Cardiac muscle cell (in vitro differentiated cells and primary cell): ENCODE measurements around the gene GTPBP6. TPM values are rescaled to one million over a fixed set of nuclear protein-coding genes. Genes with fewer than 3 reads are reported as not detected.
"Not testable (repeated sequence)": the region's sequence is repeated elsewhere in the genome, so short reads cannot be mapped to it uniquely, and the experiment has no call there.

Source experiments
- DNase-seq, 2 donors: peaks; one replicate each; pipeline versions ENCODE4 v3.0.0 to v3.0.0-alpha.2; 2010 to 2017; ENCODE audit warnings: low read depth in 1 of 2, low spot score in 1 of 2
- H3K27ac ChIP-seq: fragments of 200-600 bp; sonication (generic); 2 replicates; pipeline ENCODE4 v1.5.1; 2016
- H3K27me3 ChIP-seq: fragments of 200-600 bp; sonication (generic); 2 replicates; pipeline ENCODE4 v1.6.0; 2016; ENCODE audit warnings: control low read depth
- H3K36me3 ChIP-seq: fragments of 200-600 bp; sonication (generic); 2 replicates; pipeline ENCODE4 v1.5.1; 2016; ENCODE audit warnings: control low read depth
- H3K4me1 ChIP-seq: fragments of 200-600 bp; sonication (generic); 2 replicates; pipeline ENCODE4 v1.8.1; 2017; ENCODE audit warnings: low read depth, mild to moderate bottlenecking, mixed run types
- H3K4me3 ChIP-seq: fragments of 200-600 bp; sonication (generic); 2 replicates; pipeline ENCODE4 v1.5.1; 2016; ENCODE audit warnings: mild to moderate bottlenecking
- H3K9me3 ChIP-seq: fragments of 200-600 bp; sonication (generic); 2 replicates; pipeline ENCODE4 v1.5.1; 2017; ENCODE audit warnings: low read depth, mild to moderate bottlenecking, control low read depth
- CTCF ChIP-seq: IDR thresholded peaks from 2 replicates; pipeline ENCODE4 v1.5.1; 2012; ENCODE audit warnings: low read depth, mild to moderate bottlenecking, low read length
- polyA plus RNA-seq: library from polyadenylated mRNA; unstranded; fragments of >200 nt; fragmentation: Nextera tagmentation; extraction: Ambion mirVana; gene quantifications from 2 replicates; pipeline ENCODE4 v1.2.1, GENCODE V29; 2016
- total RNA-seq: library from RNA; depleted of rRNA; stranded (reverse); fragments of >200 nt; gene quantifications from 2 replicates; pipeline ENCODE4 v1.2.3, GENCODE V29; 2016

GTPBP6 gene
- total and polyA plus RNA-seq, 2 experiments from 2014 or later = 59.2 to 60.9 TPM

- no peak for TF ChIP-seq CTCF
- no peak for DNase-seq
Observed at GRCh38 chrX:307261-308111, 11.1 kb downstream of the GTPBP6 start.

GRCh38 chrX:306614-307251 is 11.9 kb downstream of the GTPBP6 start:
- not testable (repeated sequence) for H3K27me3 ChIP-seq, H3K9me3 ChIP-seq, H3K4me3 ChIP-seq, H3K4me1 ChIP-seq, DNase-seq, H3K27ac ChIP-seq
- H3K36me3 ChIP-seq = peaks cover 33% of the 10 kb centered on the region

More at GRCh38 chrX:307261-308111, 11.1 kb downstream of the GTPBP6 start:
- H3K4me3 ChIP-seq = no peak overlapping the region
- H3K36me3 ChIP-seq = peaks cover 37% of the 10 kb centered on the region
- H3K27ac ChIP-seq = no peak overlapping the region
- H3K4me1 ChIP-seq = no peaks in the 10 kb centered on the region
- no peaks in the 10 kb centered on the region for H3K9me3 ChIP-seq
- no peaks in the 10 kb centered on the region for H3K27me3 ChIP-seq

- H3K9me3 ChIP-seq, DNase-seq, H3K4me1 ChIP-seq, H3K27ac ChIP-seq, H3K4me3 ChIP-seq, H3K27me3 ChIP-seq: not testable (repeated sequence)
- peaks cover 25% of the 10 kb centered on the region for H3K36me3 ChIP-seq
Observed at GRCh38 chrX:305781-306613, 12.6 kb downstream of the GTPBP6 start.

DNA sequence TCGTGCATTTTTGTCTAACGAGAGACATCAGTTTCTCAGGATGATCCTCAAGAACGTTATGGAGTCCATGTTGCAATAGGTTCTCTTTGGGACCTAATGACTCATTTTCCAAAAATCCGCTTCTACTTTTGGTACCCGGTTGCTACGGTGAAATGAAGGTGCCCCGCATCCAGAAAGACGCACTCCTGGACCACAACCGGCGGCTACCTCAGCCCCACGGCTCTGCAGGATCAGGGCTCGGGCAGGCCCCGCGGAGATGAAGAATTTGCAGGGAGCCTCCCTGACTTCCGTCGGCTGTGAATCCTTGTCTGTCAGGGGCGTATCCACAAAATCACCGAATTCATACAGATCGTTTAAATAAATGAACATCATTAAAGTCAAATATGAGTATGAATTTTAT is 15.6 kb downstream of the GTPBP6 start:
- no peaks in the 10 kb centered on the region for H3K9me3 ChIP-seq
- no peak overlapping the region for H3K4me3 ChIP-seq
- peaks cover 33% of the 10 kb centered on the region for H3K36me3 ChIP-seq
- H3K27ac ChIP-seq = no peak overlapping the region
- no peak for TF ChIP-seq CTCF
- no peaks in the 10 kb centered on the region for H3K4me1 ChIP-seq
- no peaks in the 10 kb centered on the region for H3K27me3 ChIP-seq
- no peak for DNase-seq

DNA sequence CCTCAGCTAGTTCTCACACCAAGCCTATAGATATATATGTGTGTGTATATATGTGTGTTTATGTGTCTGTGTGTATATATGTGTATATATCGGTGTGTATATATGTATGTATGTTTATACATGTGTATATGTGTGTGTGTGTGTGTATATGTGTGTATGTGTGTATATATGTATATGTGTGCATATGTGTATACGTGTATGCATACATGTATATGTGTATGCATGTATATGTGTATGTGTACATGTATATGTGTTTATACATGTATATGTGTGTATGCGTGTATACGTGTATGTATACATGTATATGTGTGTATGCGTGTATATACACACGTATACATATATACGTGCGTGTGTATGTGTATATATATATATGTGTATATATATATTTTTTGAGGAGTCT is 18.3 kb downstream of the GTPBP6 start:
- Histone ChIP-seq H3K9me3 (no peaks in the 10 kb centered on the region), H3K27ac (no peak overlapping the region), H3K27me3 (no peaks in the 10 kb centered on the region), H3K4me3 (no peak overlapping the region), H3K4me1 (no peaks in the 10 kb centered on the region), H3K36me3 (peaks cover 14% of the 10 kb centered on the region)
- DNase-seq = no peak
- no peak for TF ChIP-seq CTCF

DNA sequence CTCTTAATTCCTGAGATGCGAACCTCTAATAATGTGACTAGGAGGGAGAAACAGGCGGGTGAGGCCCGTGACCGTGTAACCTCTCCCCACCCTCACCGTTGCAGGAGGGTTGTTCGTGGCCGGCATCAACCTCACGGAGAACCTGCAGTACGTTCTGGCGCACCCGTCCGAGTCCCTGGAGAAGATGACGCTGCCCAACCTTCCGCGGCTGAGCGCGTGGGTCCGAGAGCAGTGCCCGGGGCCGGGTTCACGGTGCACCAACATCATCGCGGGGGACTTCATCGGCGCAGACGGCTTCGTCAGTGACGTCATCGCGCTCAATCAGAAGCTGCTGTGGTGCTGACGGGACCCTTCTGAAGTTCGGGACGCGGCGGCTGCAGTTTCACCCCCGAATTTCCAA is 19.6 kb downstream of the GTPBP6 start:
- Histone ChIP-seq H3K36me3 (peaks cover 14% of the 10 kb centered on the region), H3K9me3 (no peaks in the 10 kb centered on the region), H3K27ac (no peak overlapping the region), H3K27me3 (no peaks in the 10 kb centered on the region), H3K4me3 (no peak overlapping the region), H3K4me1 (no peaks in the 10 kb centered on the region)
- no peak for TF ChIP-seq CTCF
- no peak for DNase-seq
